ENCODE results near the gene MAP1LC3A. TPM values are rescaled to one million over a fixed set of nuclear protein-coding genes. Genes with fewer than 3 reads are reported as not detected.
A peak's percentile ranks its signal among the peaks of the same experiment; 100 is the strongest.

The MAP1LC3A gene
- total RNA-seq, 5 donors from 2014 or later (not counting 1 experiment from before 2014, with no cell fraction given): 2.3 to 15.5 (median 2.6) TPM

DNA sequence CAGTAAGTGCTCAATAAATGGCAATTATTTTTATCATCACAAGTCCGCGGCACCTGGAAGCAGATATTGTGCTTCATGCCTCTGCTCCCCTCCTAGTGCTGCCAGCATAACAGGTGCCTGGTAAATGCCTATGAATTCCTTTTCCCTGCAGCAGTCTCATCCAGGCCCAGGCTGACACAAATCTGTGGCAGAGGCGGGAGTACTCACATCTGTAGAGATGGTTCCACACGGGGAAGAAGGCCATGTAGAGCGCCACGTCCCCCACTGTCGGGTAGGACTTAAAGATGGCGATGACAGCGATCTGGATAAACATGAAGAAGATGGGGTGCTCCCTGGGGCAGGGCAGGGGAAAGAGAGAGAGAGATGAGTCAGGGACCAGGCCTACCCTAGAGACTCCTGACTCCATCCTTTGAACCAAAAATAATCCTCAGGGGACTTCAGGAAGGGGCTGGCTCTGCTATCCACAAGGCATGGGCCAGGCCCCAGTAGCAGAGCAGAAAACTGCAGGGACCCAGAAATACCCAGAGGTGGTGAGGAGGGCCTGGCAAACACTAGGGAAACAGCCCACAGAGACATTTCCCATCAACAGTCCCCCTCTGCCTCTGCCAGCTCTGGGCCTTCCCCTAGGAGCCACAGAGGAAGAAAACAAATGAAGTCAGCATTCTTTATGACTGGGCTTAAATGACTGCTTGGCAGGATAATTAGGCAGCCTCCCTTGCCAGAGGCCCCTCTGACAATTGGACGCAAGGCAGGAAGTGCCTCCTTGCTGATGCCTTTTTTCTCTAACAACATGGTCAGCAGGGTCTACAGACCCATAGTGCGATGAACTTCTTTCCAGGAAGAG, 23.0 kb downstream of the MAP1LC3A start:
- Mint-ChIP-seq H3K4me1 (peaks cover 14 to 34% (median 27%) of the 10 kb centered on the region in 3 donors), H3K9me3 (no peaks in the 10 kb centered on the region), H3K27ac (peak overlapping the region; percentile 55 to 90), H3K36me3 (peaks cover 28% of the 10 kb centered on the region), H3K27me3 (no peaks in the 10 kb centered on the region), H3K4me3 (no peak overlapping the region)
- H3K36me3 ChIP-seq (ENCODE audit: control insufficient read depth in 2 of 2, extremely low read depth in 1 of 2, insufficient read depth in 1 of 2, low read length in 1 of 2): peaks cover 4 to 16% of the 10 kb centered on the region in 2 donors
- DNase-seq (no peak), ATAC-seq (replicated peaks in 1 of 4) (no peak)
- no peaks in the 10 kb centered on the region for H3K9me3 ChIP-seq
- POLR2A ChIA-PET: no interaction called here
- WGBS (ENCODE audit: insufficient coverage): 81% methylated on average over 9 of the region's 11 CpGs
- H3K27me3 ChIP-seq (replicated peaks in 1 of 2; ENCODE audit: control insufficient read depth in 2 of 2, extremely low read depth in 1 of 2, insufficient read depth in 2 of 2, low read length in 1 of 2): no peaks in the 10 kb centered on the region
- H3K27ac ChIP-seq (ENCODE audit: low read length): peak overlapping the region; percentile 47
- CTCF ChIA-PET: no interaction called here
- no peak overlapping the region for H3K4me3 ChIP-seq (ENCODE audit: control insufficient read depth in 1 of 2, extremely low read depth in 1 of 2, low read length in 1 of 2)
- peaks cover 2 to 20% of the 10 kb centered on the region in 2 experiments for H3K4me1 ChIP-seq (ENCODE audit: control insufficient read depth in 1 of 2, extremely low read depth in 1 of 2, insufficient read depth in 2 of 2, low read length in 2 of 2)

DNA sequence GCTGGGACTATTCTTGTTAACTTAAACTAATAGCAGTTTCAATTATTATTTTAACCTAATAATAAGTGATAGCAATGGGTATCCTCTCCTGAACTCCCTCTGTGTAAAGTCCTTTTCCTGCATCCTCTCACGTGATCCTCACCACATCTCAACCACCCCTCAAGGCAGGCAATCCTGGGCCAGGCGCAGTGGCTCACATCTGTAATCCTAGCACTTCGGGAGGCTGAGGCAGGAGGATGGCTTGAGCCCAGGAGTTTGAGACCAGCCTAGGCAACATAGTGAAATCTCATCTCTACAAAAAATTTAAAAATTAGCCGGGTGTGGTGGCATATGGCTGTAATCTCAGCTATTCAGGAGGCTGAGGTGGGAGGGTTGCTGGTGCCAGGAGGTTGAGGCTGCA, 23.7 kb downstream of the MAP1LC3A start:
- peaks cover 29% of the 10 kb centered on the region for H3K36me3 Mint-ChIP-seq
- H3K4me3 ChIP-seq (ENCODE audit: control insufficient read depth in 1 of 2, extremely low read depth in 1 of 2, low read length in 1 of 2): no peak overlapping the region
- H3K4me1 ChIP-seq (ENCODE audit: control insufficient read depth in 1 of 2, extremely low read depth in 1 of 2, insufficient read depth in 2 of 2, low read length in 2 of 2): peaks cover 2 to 20% of the 10 kb centered on the region in 2 experiments
- ChIA-PET CTCF (interaction anchor here in 1 of 2 donors (0.6 kb wide), 1 partner anchor 188 kb away, joined by 3 read pairs; no protein-coding TSS in a partner anchor), POLR2A (no interaction called here)
- H3K27me3 ChIP-seq (replicated peaks in 1 of 2; ENCODE audit: control insufficient read depth in 2 of 2, extremely low read depth in 1 of 2, insufficient read depth in 2 of 2, low read length in 1 of 2): no peaks in the 10 kb centered on the region
- H3K27ac ChIP-seq (ENCODE audit: low read length): no peak overlapping the region
- H3K4me3 Mint-ChIP-seq: no peak overlapping the region
- no peaks in the 10 kb centered on the region for H3K9me3 ChIP-seq
- no peak for DNase-seq
- 80% methylated on average over 1 of the region's 4 CpGs for WGBS (ENCODE audit: insufficient coverage)
- peaks cover 14 to 34% (median 27%) of the 10 kb centered on the region in 3 donors for H3K4me1 Mint-ChIP-seq
- no peaks in the 10 kb centered on the region for H3K27me3 Mint-ChIP-seq
- H3K36me3 ChIP-seq (ENCODE audit: control insufficient read depth in 2 of 2, extremely low read depth in 1 of 2, insufficient read depth in 1 of 2, low read length in 1 of 2): peaks cover 4 to 22% of the 10 kb centered on the region in 2 donors
- no peak for ATAC-seq (replicated peaks in 1 of 4)
- H3K27ac Mint-ChIP-seq: peak overlapping the region; percentile 55 to 66
- H3K9me3 Mint-ChIP-seq: no peaks in the 10 kb centered on the region

DNA sequence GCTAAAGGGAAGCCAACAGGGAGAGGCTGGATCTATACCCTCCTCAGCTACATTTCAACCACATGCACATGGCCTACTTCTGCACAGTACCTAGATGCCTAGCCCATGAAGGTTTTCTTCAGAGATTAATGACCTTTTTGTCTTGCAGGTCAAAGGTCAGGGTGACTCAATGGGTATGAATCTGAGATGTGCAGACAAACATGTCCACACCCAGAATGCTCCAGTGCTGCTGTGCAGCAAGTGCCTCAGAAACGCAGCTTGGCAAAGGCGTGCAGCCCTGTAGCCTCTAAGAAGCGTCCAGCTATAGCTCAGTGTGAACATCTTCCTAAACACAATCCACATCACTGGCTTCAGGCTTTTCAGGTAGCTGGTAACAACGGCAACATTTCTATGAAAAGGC, 24.4 kb downstream of the MAP1LC3A start:
- POLR2A ChIA-PET: no interaction called here
- peak overlapping the region in 1 of 2 donors; percentile 52 for H3K27ac Mint-ChIP-seq
- Histone ChIP-seq H3K9me3 (no peaks in the 10 kb centered on the region), H3K27ac (ENCODE audit: low read length) (no peak overlapping the region), H3K36me3 (ENCODE audit: control insufficient read depth in 2 of 2, extremely low read depth in 1 of 2, insufficient read depth in 1 of 2, low read length in 1 of 2) (peaks cover 4 to 23% of the 10 kb centered on the region in 2 donors), H3K4me1 (ENCODE audit: control insufficient read depth in 1 of 2, extremely low read depth in 1 of 2, insufficient read depth in 2 of 2, low read length in 2 of 2) (peaks cover 2 to 20% of the 10 kb centered on the region in 2 experiments), H3K27me3 (replicated peaks in 1 of 2; ENCODE audit: control insufficient read depth in 2 of 2, extremely low read depth in 1 of 2, insufficient read depth in 2 of 2, low read length in 1 of 2) (no peaks in the 10 kb centered on the region), H3K4me3 (ENCODE audit: control insufficient read depth in 1 of 2, extremely low read depth in 1 of 2, low read length in 1 of 2) (no peak overlapping the region)
- peaks cover 35% of the 10 kb centered on the region for H3K36me3 Mint-ChIP-seq
- peaks cover 14 to 34% (median 27%) of the 10 kb centered on the region in 3 donors for H3K4me1 Mint-ChIP-seq
- 100% methylated on average over 4 of the region's 4 CpGs for WGBS (ENCODE audit: insufficient coverage)
- no peaks in the 10 kb centered on the region for H3K9me3 Mint-ChIP-seq
- H3K27me3 Mint-ChIP-seq: no peaks in the 10 kb centered on the region
- H3K4me3 Mint-ChIP-seq: no peak overlapping the region
- CTCF ChIA-PET: interaction anchor here (0.6 kb wide), 3 partner anchors 60 to 187 kb away, joined by 3 to 11 read pairs (median 5); no protein-coding TSS in a partner anchor
- ATAC-seq (replicated peaks in 1 of 4) (no peak), DNase-seq (no peak)

DNA sequence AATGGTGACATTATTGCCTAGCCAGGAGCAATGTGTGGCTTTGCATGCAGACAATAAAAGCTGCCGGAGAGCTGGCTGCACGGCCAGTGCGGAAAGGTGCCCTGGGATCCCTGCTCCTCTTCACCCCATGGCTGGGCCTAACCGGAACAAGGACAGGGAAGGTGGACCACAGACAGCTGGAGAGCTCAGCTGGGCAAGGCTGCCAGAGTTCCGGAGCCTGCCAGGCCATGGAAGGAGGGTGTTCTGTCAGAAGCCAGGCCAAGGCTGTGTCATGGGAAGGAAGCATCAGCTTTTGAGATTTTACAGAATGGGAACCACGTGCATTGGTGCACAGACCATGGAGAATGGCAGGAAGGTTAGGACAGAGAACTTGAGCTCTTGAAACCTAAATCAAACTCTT, 25.0 kb downstream of the MAP1LC3A start:
- Histone ChIP-seq H3K27me3 (replicated peaks in 1 of 2; ENCODE audit: control insufficient read depth in 2 of 2, extremely low read depth in 1 of 2, insufficient read depth in 2 of 2, low read length in 1 of 2) (no peaks in the 10 kb centered on the region), H3K9me3 (no peaks in the 10 kb centered on the region), H3K36me3 (ENCODE audit: control insufficient read depth in 2 of 2, extremely low read depth in 1 of 2, insufficient read depth in 1 of 2, low read length in 1 of 2) (peaks cover 4 to 29% of the 10 kb centered on the region in 2 donors), H3K4me3 (ENCODE audit: control insufficient read depth in 1 of 2, extremely low read depth in 1 of 2, low read length in 1 of 2) (no peak overlapping the region), H3K4me1 (ENCODE audit: control insufficient read depth in 1 of 2, extremely low read depth in 1 of 2, insufficient read depth in 2 of 2, low read length in 2 of 2) (peaks cover 2 to 20% of the 10 kb centered on the region in 2 experiments), H3K27ac (ENCODE audit: low read length) (no peak overlapping the region)
- no peak overlapping the region for H3K4me3 Mint-ChIP-seq
- H3K9me3 Mint-ChIP-seq: no peaks in the 10 kb centered on the region
- no peak overlapping the region for H3K27ac Mint-ChIP-seq
- peaks cover 35% of the 10 kb centered on the region for H3K36me3 Mint-ChIP-seq
- ChIA-PET CTCF (interaction anchor here in 1 of 2 donors (0.6 kb wide), 1 partner anchor 60 kb away, joined by 5 read pairs; no protein-coding TSS in a partner anchor), POLR2A (no interaction called here)
- DNase-seq (no peak), ATAC-seq (replicated peaks in 1 of 4) (no peak)
- no peaks in the 10 kb centered on the region for H3K27me3 Mint-ChIP-seq
- H3K4me1 Mint-ChIP-seq: peaks cover 14 to 34% (median 27%) of the 10 kb centered on the region in 3 donors
- WGBS (ENCODE audit: insufficient coverage): 100% methylated on average over 3 of the region's 6 CpGs

DNA sequence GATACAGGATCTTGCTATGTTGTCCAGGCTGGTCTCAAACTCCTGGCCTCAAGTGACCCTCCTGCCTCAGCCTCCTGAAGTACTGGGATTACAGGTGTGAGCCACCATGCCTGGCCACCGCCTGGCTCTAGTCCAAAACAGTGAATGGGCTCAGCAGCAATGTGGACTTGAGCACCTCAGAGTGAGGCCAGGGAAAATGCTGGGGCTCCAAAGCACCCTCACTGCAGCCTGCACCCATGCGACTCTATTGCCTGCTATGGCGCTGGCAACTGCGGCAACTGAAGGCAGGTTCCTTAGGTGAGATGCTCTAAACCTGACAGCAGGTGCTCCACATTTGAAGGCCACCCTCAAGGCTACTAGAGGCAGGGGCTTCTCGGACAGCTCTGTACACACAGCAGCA, 26.5 kb downstream of the MAP1LC3A start:
- Mint-ChIP-seq H3K4me3 (no peak overlapping the region), H3K27ac (no peak overlapping the region), H3K4me1 (peaks cover 8 to 25% (median 20%) of the 10 kb centered on the region in 3 donors), H3K27me3 (no peaks in the 10 kb centered on the region), H3K9me3 (no peaks in the 10 kb centered on the region), H3K36me3 (peaks cover 34% of the 10 kb centered on the region)
- ATAC-seq (replicated peaks in 1 of 4): no peak
- H3K27ac ChIP-seq (ENCODE audit: low read length): no peak overlapping the region
- 98% methylated on average over 4 of the region's 5 CpGs for WGBS (ENCODE audit: insufficient coverage)
- peaks cover 2 to 16% of the 10 kb centered on the region in 2 experiments for H3K4me1 ChIP-seq (ENCODE audit: control insufficient read depth in 1 of 2, extremely low read depth in 1 of 2, insufficient read depth in 2 of 2, low read length in 2 of 2)
- CTCF ChIA-PET: no interaction called here
- H3K9me3 ChIP-seq: no peaks in the 10 kb centered on the region
- H3K27me3 ChIP-seq (replicated peaks in 1 of 2; ENCODE audit: control insufficient read depth in 2 of 2, extremely low read depth in 1 of 2, insufficient read depth in 2 of 2, low read length in 1 of 2): no peaks in the 10 kb centered on the region
- no peak for DNase-seq
- H3K36me3 ChIP-seq (ENCODE audit: control insufficient read depth in 2 of 2, extremely low read depth in 1 of 2, insufficient read depth in 1 of 2, low read length in 1 of 2): peaks cover 4 to 29% of the 10 kb centered on the region in 2 donors
- POLR2A ChIA-PET: interaction anchor here in 1 of 2 donors (0.6 to 0.7 kb wide), 2 partner anchors 9 to 10 kb away, joined by 8 to 10 read pairs; no protein-coding TSS in a partner anchor
- H3K4me3 ChIP-seq (ENCODE audit: control insufficient read depth in 1 of 2, extremely low read depth in 1 of 2, low read length in 1 of 2): no peak overlapping the region

DNA sequence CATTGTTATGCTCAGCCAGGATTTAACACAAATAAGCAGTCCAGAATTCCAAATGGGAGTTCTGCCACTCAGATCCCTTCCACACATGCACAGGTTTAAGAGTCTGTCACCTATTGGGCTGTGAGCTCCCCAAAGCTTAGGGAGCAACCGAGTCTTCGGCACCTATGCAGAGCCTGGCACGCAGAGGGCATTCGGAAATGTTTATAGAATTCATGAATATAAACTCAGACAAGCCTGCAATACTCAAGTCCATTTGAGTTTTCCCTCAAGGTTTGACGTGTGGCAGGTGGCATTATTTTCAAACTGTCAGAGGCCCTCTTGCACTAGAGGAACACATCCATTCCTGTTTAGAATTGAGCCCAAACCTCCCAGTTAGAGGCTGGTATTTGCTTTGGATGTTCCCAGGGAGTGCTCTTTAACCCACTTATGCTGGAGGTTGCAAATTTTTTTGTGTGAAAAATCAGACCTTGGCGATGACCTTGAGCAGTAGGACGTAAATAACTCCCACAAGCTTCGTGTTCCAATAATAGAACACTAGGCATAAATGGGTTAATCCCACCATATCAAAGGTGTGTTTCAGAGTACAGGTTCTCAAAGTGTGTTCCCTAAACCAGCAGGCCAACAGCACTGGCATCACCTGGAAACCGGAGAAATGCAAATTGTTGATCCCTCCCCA, 28.1 kb downstream of the MAP1LC3A start:
- Mint-ChIP-seq H3K27me3 (no peaks in the 10 kb centered on the region), H3K36me3 (peaks cover 22% of the 10 kb centered on the region), H3K4me3 (no peak overlapping the region), H3K27ac (no peak overlapping the region), H3K9me3 (no peaks in the 10 kb centered on the region), H3K4me1 (peaks cover 0 to 8% (median 5%) of the 10 kb centered on the region in 3 donors)
- WGBS (ENCODE audit: insufficient coverage): 100% methylated on average over 2 of the region's 9 CpGs
- Histone ChIP-seq H3K27me3 (replicated peaks in 1 of 2; ENCODE audit: control insufficient read depth in 2 of 2, extremely low read depth in 1 of 2, insufficient read depth in 2 of 2, low read length in 1 of 2) (no peaks in the 10 kb centered on the region), H3K9me3 (no peaks in the 10 kb centered on the region), H3K36me3 (ENCODE audit: control insufficient read depth in 2 of 2, extremely low read depth in 1 of 2, insufficient read depth in 1 of 2, low read length in 1 of 2) (peaks cover 9 to 29% of the 10 kb centered on the region in 2 donors), H3K4me1 (ENCODE audit: control insufficient read depth in 1 of 2, extremely low read depth in 1 of 2, insufficient read depth in 2 of 2, low read length in 2 of 2) (peaks cover 0 to 3% of the 10 kb centered on the region in 2 experiments), H3K4me3 (ENCODE audit: control insufficient read depth in 1 of 2, extremely low read depth in 1 of 2, low read length in 1 of 2) (no peak overlapping the region), H3K27ac (ENCODE audit: low read length) (no peak overlapping the region)
- ChIA-PET CTCF (no interaction called here), POLR2A (no interaction called here)
- no peak for DNase-seq
- ATAC-seq (replicated peaks in 1 of 4): no peak

All from T-cell (primary cell).